Heart left ventricle (tissue), 16 donors: Measurements from ENCODE around the gene SGIP1. TPM values are rescaled to one million over a fixed set of nuclear protein-coding genes. Genes with fewer than 3 reads are reported as not detected.
"Not testable (repeated sequence)": the region's sequence is repeated elsewhere in the genome, so short reads cannot be mapped to it uniquely, and the experiment has no call there.

Experiments
- ATAC-seq, 4 donors: fragments of 200-7000 bp; cut with Tn5 transposase; one replicate each; pipeline ENCODE4 v1.9.1; 2020 to 2022; ENCODE audit warnings: moderate library complexity in 4 of 4, mild to moderate bottlenecking in 3 of 4, moderate number of reproducible peaks in 1 of 4
- DNase-seq, 5 donors: peaks; one replicate each; pipeline ENCODE4 v3.0.0-alpha.2; 2020
- H3K27ac ChIP-seq, 12 donors: fragments of 200-600 bp; sonication (generic) in 4 of 12; one replicate each; pipeline versions ENCODE4 v1.5.0 to v1.8.0; 2016 to 2022; ENCODE audit warnings: mild to moderate bottlenecking in 2 of 12
- H3K27me3 ChIP-seq, 9 donors: fragments of 200-600 bp; sonication (generic) in 2 of 9; one replicate each; pipeline versions ENCODE4 v1.5.1 to v1.8.0; 2016 to 2022; ENCODE audit warnings: mild to moderate bottlenecking in 3 of 9
- H3K36me3 ChIP-seq, 9 donors: fragments of 200-600 bp; sonication (generic) in 2 of 9; one replicate each; pipeline versions ENCODE4 v1.5.0 to v1.8.0; 2018 to 2022; ENCODE audit warnings: mild to moderate bottlenecking in 2 of 9
- H3K4me1 ChIP-seq, 12 donors: fragments of 200-600 bp; sonication (generic) in 4 of 12; one replicate each; pipeline versions ENCODE4 v1.5.0 to v1.8.0; 2016 to 2022; ENCODE audit warnings: mild to moderate bottlenecking in 3 of 12
- H3K4me3 ChIP-seq, 12 donors: fragments of 200-600 bp; sonication (generic) in 4 of 12; one replicate each; pipeline versions ENCODE4 v1.5.0 to v1.8.0; 2017 to 2022; ENCODE audit warnings: mild to moderate bottlenecking in 9 of 12, moderate library complexity in 4 of 12
- H3K9me3 ChIP-seq, 12 donors: fragments of 200-600 bp; sonication (generic) in 4 of 12; one replicate each; pipeline versions ENCODE4 v1.5.0 to v1.8.0; 2016 to 2022; ENCODE audit warnings: mild to moderate bottlenecking in 1 of 12
- CTCF ChIP-seq, 12 donors: fragments of 200-600 bp; sonication (generic) in 4 of 12; IDR thresholded peaks; one replicate each; pipeline versions ENCODE4 v1.5.0 to v1.8.0; 2018 to 2022; ENCODE audit warnings: antibody characterized with exemption in 12 of 12, mild to moderate bottlenecking in 5 of 12
- POLR2A ChIP-seq, 2 donors: fragments of 450-650 bp; IDR thresholded peaks; one replicate each; pipeline ENCODE4 v1.6.1; 2017; ENCODE audit warnings: antibody characterized with exemption in 2 of 2, mild to moderate bottlenecking in 2 of 2, moderate library complexity in 2 of 2
- WGBS, 4 donors: extraction: QIAGEN DNeasy Blood & Tissue Kit in 2 of 4; methylation state at CpG; one replicate each; pipeline versions ENCODE4 v1.1.5 to v1.1.7; 2013 to 2018; 5-methylcytosine and 5-hydroxymethylcytosine counted together
- intact Hi-C, 10 donors: fragments of 100-400 bp; cut with DNase I; formaldehyde crosslinking; loops; one replicate each; pipeline versions ENCODE4 v1.11.1 to v1.14.2; 2022
- polyA plus RNA-seq, 2 donors: library from polyadenylated mRNA; stranded (reverse); fragments of 200-250 nt; gene quantifications; one replicate each; pipeline ENCODE4 v1.2.3, GENCODE V29; 2013
- total RNA-seq, 9 donors: library from RNA; depleted of rRNA in 2 of 9; stranded (reverse); fragments of >200 nt in 2 of 9; fragmentation: NEBNext Ultra II Directional in 3 of 9; extraction: Animal tissue kit (Norgen Biotek cat#: 25700) in 3 of 9; gene quantifications; one replicate each; pipeline versions ENCODE4 v1.1.0 to v1.2.4, GENCODE V29; 2016 to 2023
- donor health status: ischemic (EF 13 %, LVEDD 7.1; RV severe dilation, severe dysfunction).
- donor health status: healthy with polysubstance abuse.
- donor health status: DM: no; HTN: yes; CAD: no.
- donor health status: DM: no; HTN: no; CAD: no.
- donor health status: ischemic (EF 25% LVEDD 6.9; RV normal size, moderate dysfunction).
- donor health status: ischemic (EF 25% LVEDD 5.7; RV mildly dilated, moderate dysfunction).
- donor health status: healthy.
- donor health status: DM: yes; HTN: yes; CAD: no.
- donor health status: ischemic (EF 35%, LVEDD 5.7; RV mildly dilated, moderate dysfunction).
- donor health status: nonischemic (EF 11% LVEDD 7.7; RV severe dilation, severe dysfunction).
- donor health status: DM: yes; HTN: yes; CAD: no.
- donor health status: PGD.
- donor health status: ischemic (EF 29% LVEDD 5.4; RV normal size, mild dysfunction).
- donor health status: nonischemic (EF 23%, LVEDD 6.1; RV moderate dilation, normal function).

SGIP1 gene
- total and polyA plus RNA-seq, 11 donors = 2.1 to 17.3 (median 5.0) TPM

DNA sequence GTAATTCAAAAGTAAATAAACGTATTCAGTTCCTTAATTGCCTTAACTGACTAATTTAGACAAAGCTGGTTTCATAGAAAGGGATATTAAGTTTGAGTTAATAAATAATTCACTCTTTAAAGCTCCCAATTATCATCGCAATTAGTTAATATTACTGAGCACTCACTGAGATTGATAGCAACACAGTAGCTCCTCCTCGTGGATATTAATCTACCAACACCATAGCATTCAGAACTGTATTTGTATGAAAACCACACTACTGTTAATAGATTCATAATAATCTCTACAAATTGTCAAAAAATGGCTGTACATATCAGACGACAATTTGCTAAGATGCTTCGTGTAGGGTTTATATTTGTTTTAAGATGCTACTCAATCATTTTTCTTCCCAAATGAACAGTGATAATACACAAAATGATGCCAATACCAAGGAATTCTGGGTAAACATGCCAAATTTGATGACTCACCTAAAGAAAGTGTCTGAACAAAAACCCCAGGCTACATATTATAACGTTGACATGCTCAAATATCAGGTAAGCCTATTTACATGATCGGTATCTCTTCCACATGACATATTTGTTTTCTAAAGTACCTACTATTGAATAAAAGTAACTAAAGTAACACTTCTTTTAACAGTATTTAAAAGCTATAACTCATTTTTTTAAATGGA is 199.5 kb downstream of the SGIP1 start:
- DNase-seq (no peak), ATAC-seq (no peak)
- no peak overlapping the region for H3K4me3 ChIP-seq
- peak overlapping the region in 1 of 12 donors; percentile 71 for H3K27ac ChIP-seq
- H3K27me3 ChIP-seq = no peaks in the 10 kb centered on the region
- H3K4me1 ChIP-seq = peaks cover 0 to 25% (median 0%) of the 10 kb centered on the region in 12 donors
- WGBS, 4 donors = 76 to 81% (median 79%) methylated on average over 7 of the region's 7 CpGs
- intact Hi-C loops = loop anchor here in 2 of 10 donors (5.0 to 10.0 kb wide), 2 partner anchors 269 to 481 kb away; no protein-coding TSS in a partner anchor
- H3K9me3 ChIP-seq = no peaks in the 10 kb centered on the region
- peaks cover 0 to 16% (median 0%) of the 10 kb centered on the region in 9 donors for H3K36me3 ChIP-seq
- peak in 2 of 12 donors; percentile 10 for TF ChIP-seq CTCF (IDR thresholded peaks at IDR 0.05)
- no peak for TF ChIP-seq POLR2A (IDR thresholded peaks at IDR 0.05)

DNA sequence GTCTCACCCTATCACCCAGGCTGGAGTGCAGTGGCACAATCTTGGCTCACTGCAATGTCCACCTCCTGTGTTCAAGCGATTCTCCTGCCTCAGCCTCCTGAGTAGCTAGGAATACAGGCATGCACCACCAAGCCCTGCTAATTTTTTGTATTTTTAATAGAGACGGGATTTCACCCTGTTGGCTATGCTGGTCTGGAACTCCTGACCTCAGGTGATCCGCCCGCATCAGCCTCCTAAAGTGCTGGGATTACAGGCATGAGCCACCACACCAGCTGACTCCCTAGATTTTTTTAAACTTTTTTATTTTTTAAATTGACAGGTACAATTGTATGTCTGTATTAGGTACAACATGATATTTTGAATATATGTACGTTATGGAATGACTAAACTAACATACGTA is 200.6 kb downstream of the SGIP1 start:
- intact Hi-C loops = loop anchor here in 2 of 10 donors (5.0 to 10.0 kb wide), 2 partner anchors 270 to 482 kb away; no protein-coding TSS in a partner anchor
- DNase-seq, H3K9me3 ChIP-seq, ATAC-seq, H3K4me3 ChIP-seq, H3K27me3 ChIP-seq, H3K27ac ChIP-seq: not testable (repeated sequence)
- Histone ChIP-seq H3K4me1 (peaks cover 0 to 30% (median 5%) of the 10 kb centered on the region in 12 donors), H3K36me3 (peaks cover 0 to 16% (median 0%) of the 10 kb centered on the region in 9 donors)
- 73 to 82% (median 80%) methylated on average over 6 of the region's 6 CpGs for WGBS, 4 donors

- 78 to 89% (median 85%) methylated on average over 2 of the region's 2 CpGs for WGBS, 4 donors
- intact Hi-C loops = loop anchor here in 1 of 10 donors (10.0 kb wide), 1 partner anchor 273 kb away; no protein-coding TSS in a partner anchor
- H3K27ac ChIP-seq = no peak overlapping the region
- H3K36me3 ChIP-seq = peaks cover 0 to 20% (median 0%) of the 10 kb centered on the region in 9 donors
- H3K27me3 ChIP-seq = no peaks in the 10 kb centered on the region
- no peak for ATAC-seq
- DNase-seq = no peak
- peaks cover 0 to 29% (median 7%) of the 10 kb centered on the region in 12 donors for H3K4me1 ChIP-seq
- TF ChIP-seq POLR2A (IDR thresholded peaks at IDR 0.05) (no peak), CTCF (IDR thresholded peaks at IDR 0.05) (no peak)
- no peak overlapping the region for H3K4me3 ChIP-seq
- H3K9me3 ChIP-seq = no peaks in the 10 kb centered on the region
Observed at GRCh38 chr1:66737836-66738235, 203.9 kb downstream of the SGIP1 start.

DNA sequence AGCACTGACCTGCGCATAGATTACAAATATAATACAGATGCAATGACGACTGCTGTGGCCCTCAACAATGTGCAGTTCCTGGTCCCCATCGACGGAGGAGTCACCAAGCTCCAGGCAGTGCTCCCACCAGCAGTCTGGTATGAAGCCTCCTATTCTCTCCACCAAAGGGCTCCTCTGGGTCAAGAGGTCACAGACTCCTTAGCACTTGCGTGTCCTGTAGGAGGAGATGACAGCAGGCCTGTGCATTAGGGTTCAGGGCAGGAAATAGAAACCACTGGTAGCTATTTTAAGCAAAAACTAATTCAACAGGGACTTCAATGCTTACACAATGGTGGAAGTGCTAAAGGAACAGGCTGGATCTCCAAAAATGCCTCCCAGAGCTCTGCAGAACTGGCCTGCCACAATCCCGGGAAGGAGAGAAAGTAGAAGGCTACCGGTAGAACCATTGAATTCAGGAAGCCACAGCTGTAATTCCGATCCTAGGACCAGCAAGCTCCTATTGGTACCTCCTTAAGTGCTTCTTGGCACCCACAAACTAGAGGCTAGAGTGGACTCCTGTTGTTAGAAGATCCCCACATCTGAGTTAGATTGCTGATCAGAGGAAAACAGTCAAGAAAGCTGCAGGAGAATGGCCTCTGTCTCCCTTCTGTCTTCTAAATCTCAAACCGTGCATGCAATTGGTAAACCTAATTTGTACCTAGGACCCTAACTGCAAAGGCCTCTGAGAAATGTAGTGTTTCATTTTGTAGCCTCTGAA is 205.6 kb downstream of the SGIP1 start:
- intact Hi-C loops = loop anchor here in 1 of 10 donors (10.0 kb wide), 1 partner anchor 275 kb away; no protein-coding TSS in a partner anchor
- TF ChIP-seq POLR2A (IDR thresholded peaks at IDR 0.05) (no peak), CTCF (IDR thresholded peaks at IDR 0.05) (no peak)
- ATAC-seq = peak in 3 of 4 donors; percentile 53 to 73 (median 56)
- Histone ChIP-seq H3K27ac (peak overlapping the region in 9 of 12 donors; percentile 2 to 58 (median 25)), H3K36me3 (peaks cover 0 to 19% (median 0%) of the 10 kb centered on the region in 9 donors), H3K4me1 (peaks cover 0 to 20% (median 7%) of the 10 kb centered on the region in 12 donors), H3K9me3 (no peaks in the 10 kb centered on the region), H3K27me3 (no peaks in the 10 kb centered on the region), H3K4me3 (no peak overlapping the region)
- peak in 4 of 5 donors; percentile 17 to 31 (median 26) for DNase-seq
- WGBS, 4 donors = 53 to 60% (median 54%) methylated on average over 9 of the region's 9 CpGs
